ENCODE data around the gene LINC00237. TPM values are rescaled to one million over a fixed set of nuclear protein-coding genes. Genes with fewer than 3 reads are reported as not detected.

The LINC00237 gene
- total and polyA plus RNA-seq, 11 donors: not detected

DNA sequence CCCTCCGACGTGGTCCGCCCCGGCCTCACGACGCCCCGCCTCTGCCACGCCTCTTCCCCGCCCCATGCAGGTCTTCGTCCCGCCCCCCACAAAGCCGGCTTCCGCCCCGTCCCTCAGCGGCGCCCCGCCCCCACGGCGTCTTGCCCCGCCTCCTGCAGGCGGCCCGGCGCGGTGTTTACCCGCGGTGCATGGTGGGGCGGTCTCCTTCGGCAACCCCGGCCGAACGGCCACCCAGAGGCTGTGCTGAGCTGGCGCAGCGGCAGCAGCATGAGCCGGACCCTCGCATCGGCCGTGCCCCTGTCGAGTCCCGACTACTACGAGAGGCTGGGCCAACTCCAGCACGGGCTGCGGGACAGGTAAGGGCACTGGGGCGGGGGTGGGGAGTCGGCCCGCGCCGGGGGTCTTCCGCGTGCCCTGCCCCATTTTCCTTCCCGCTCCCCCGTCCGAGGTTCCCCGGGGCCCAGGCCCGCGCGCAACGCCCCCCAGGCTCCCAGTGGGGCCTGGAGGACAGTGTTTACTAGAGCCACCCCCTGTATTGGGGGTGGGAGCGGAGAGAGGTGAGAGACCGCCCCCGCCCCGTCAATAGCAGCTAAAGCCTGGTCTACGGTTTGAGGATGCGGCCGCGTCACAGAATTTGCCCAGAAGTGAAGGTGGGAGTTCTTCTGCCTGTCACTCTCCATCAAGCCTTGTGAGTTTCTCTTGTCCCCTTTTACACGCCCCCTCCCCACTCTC, 19.9 kb upstream of the LINC00237 start, which contains the start of gene KIZ:
KIZ (plus strand) TSS at position 234 of the 732 bp plus-strand sequence; CDS start at position 268, 34 bp downstream.
- TF ChIP-seq CTCF (IDR thresholded peaks at IDR 0.05): peak; percentile 19 to 60 (median 34)
- TF ChIP-seq POLR2A (IDR thresholded peaks at IDR 0.05): peak in 1 of 2 donors; percentile 92
- peak; percentile 97 to 100 (median 100) for ATAC-seq
- H3K36me3 ChIP-seq: peaks cover 0 to 3% (median 0%) of the 10 kb centered on the region in 9 donors
- H3K27ac ChIP-seq: peak within 1 kb of the TSS; percentile 71 to 92 (median 85)
- H3K9me3 ChIP-seq: no peaks in the 10 kb centered on the region
- WGBS, 4 donors: 0 to 1% (median 1%) methylated on average over 38 to 66 of the region's 66 CpGs
- H3K27me3 ChIP-seq: peaks cover 0 to 2% (median 0%) of the 10 kb centered on the region in 9 donors
- H3K4me3 ChIP-seq: peak within 1 kb of the TSS; percentile 80 to 99 (median 93)
- peaks cover 0 to 21% (median 11%) of the 10 kb centered on the region in 12 donors for H3K4me1 ChIP-seq
- peak; percentile 97 to 99 (median 97) for DNase-seq
- intact Hi-C loops (cut with DNase I): loop anchor here in 3 of 10 donors (5.0 to 10.0 kb wide), 4 partner anchors 179 to 261 kb away; partner anchors contain the start of gene XRN2 (in 1 of the 3)

- H3K36me3 ChIP-seq: no peaks in the 10 kb centered on the region
- TF ChIP-seq POLR2A (IDR thresholded peaks at IDR 0.05): no peak
- TF ChIP-seq CTCF (IDR thresholded peaks at IDR 0.05): peak in 4 of 12 donors; percentile 8 to 32 (median 13)
- ATAC-seq (peak; percentile 47 to 70 (median 67)), DNase-seq (peak in 4 of 5 donors; percentile 32 to 68 (median 42))
- 3 to 5% (median 4%) methylated on average over 24 to 25 of the region's 25 CpGs for WGBS, 4 donors
- H3K27ac ChIP-seq: peak overlapping the region in 11 of 12 donors; percentile 6 to 91 (median 76)
- intact Hi-C loops (cut with DNase I): loop anchor here in 3 of 10 donors (5.0 to 10.0 kb wide), 4 partner anchors 180 to 260 kb away; partner anchors contain the start of gene XRN2 (in 1 of the 3)
- H3K4me1 ChIP-seq: peaks cover 0 to 21% (median 11%) of the 10 kb centered on the region in 12 donors
- peak overlapping the region; percentile 4 to 99 (median 93) for H3K4me3 ChIP-seq
- H3K27me3 ChIP-seq: peaks cover 0 to 3% (median 0%) of the 10 kb centered on the region in 9 donors
- no peaks in the 10 kb centered on the region for H3K9me3 ChIP-seq
Measured at GRCh38 chr20:21125072-21125848, 19.1 kb upstream of the LINC00237 start.

GRCh38 chr20:21124190-21124589, 18.0 kb upstream of the LINC00237 start:
- H3K9me3 ChIP-seq: no peaks in the 10 kb centered on the region
- no peak overlapping the region for H3K27ac ChIP-seq
- peaks cover 0 to 21% (median 11%) of the 10 kb centered on the region in 12 donors for H3K4me1 ChIP-seq
- ATAC-seq (no peak), DNase-seq (no peak)
- intact Hi-C loops (cut with DNase I): loop anchor here in 2 of 10 donors (10.0 kb wide), 3 partner anchors 181 to 261 kb away; partner anchors contain the start of gene XRN2 (in 1 of the 2)
- peaks cover 0 to 4% (median 0%) of the 10 kb centered on the region in 9 donors for H3K27me3 ChIP-seq
- WGBS, 4 donors: 93 to 99% (median 95%) methylated on average over 3 of the region's 3 CpGs
- H3K4me3 ChIP-seq: no peak overlapping the region
- H3K36me3 ChIP-seq: no peaks in the 10 kb centered on the region
- TF ChIP-seq POLR2A (IDR thresholded peaks at IDR 0.05): no peak
- no peak for TF ChIP-seq CTCF (IDR thresholded peaks at IDR 0.05)
